GM12878 (cell line): ENCODE results near the gene TET3. TPM values are rescaled to one million over a fixed set of nuclear protein-coding genes. Genes with fewer than 3 reads are reported as not detected.

Experiments used
- ATAC-seq: fragments of 200-7000 bp; cut with Tn5 transposase; 3 replicates; pipeline ENCODE4 v1.9.1; 2020; ENCODE audit warnings: mild to moderate bottlenecking, moderate library complexity
- BruUV-seq: library from RNA; stranded (reverse); fragments of 400-500 nt; replicated peaks from 2 replicates; lab custom pipeline; 2021; lab: Mats Ljungman, UMichigan
- CTCF ChIA-PET: fragments of 300-600 bp; sonication (Branson Sonifier 250); formaldehyde crosslinking; extraction: SDS; loops from one replicate; lab custom pipeline; 2021; ENCODE audit warnings: inconsistent platforms; lab: Yijun Ruan, JAX
- POLR2A ChIA-PET: fragments of 350-600 bp; formaldehyde crosslinking; extraction: SDS; loops from one replicate; lab custom pipeline; 2021; ENCODE audit warnings: inconsistent platforms; lab: Charles Lee
- RAD21 ChIA-PET: fragments of 300-600 bp; sonication (Branson Sonifier 250); formaldehyde crosslinking; loops from one replicate; lab custom pipeline; 2023; ENCODE audit warnings: antibody characterized with exemption; ENCODE audit not compliant: unreplicated experiment; lab: Charles Lee
- SMC1A ChIA-PET: fragments of 300-600 bp; sonication (Branson Sonifier 250); formaldehyde crosslinking; loops from one replicate; lab custom pipeline; 2023; ENCODE audit not compliant: unreplicated experiment, uncharacterized antibody; lab: Charles Lee
- DNase-seq: peaks from one replicate; pipeline ENCODE4 v3.0.0-alpha.2; 2011; ENCODE audit warnings: low read depth, low spot score
- FAIRE-seq: peaks from 3 replicates; lab custom pipeline; 2011; peaks lifted over from hg19 to GRCh38; lab: Jason Lieb, UNC
- H2AFZ ChIP-seq: 2 replicates; pipeline ENCODE4 v1.6.0; 2011; ENCODE audit warnings: low read depth, low read length, control low read depth; ENCODE audit not compliant: control insufficient read depth
- H3K27ac ChIP-seq: 2 replicates; pipeline ENCODE4 v1.5.1; 2011; ENCODE audit warnings: control low read depth; ENCODE audit not compliant: control insufficient read depth, insufficient read depth
- H3K27me3 ChIP-seq, 2 experiments: replicated peaks in 1 of 2; 2 replicates each; pipeline versions ENCODE4 v1.6.0 to v1.6.1; 2011; ENCODE audit warnings: low read length in 1 of 2; ENCODE audit not compliant: control insufficient read depth in 2 of 2, insufficient read depth in 2 of 2
- H3K36me3 ChIP-seq, 2 experiments: 2 replicates each; pipeline ENCODE4 v1.5.1; 2011; ENCODE audit warnings: low read length in 1 of 2; ENCODE audit not compliant: control insufficient read depth in 2 of 2, insufficient read depth in 2 of 2
- H3K4me1 ChIP-seq: 2 replicates; pipeline ENCODE4 v1.6.1; 2011; ENCODE audit warnings: mild to moderate bottlenecking, low read length, moderate library complexity, mixed read lengths; ENCODE audit not compliant: control insufficient read depth, insufficient read depth
- H3K4me2 ChIP-seq: 2 replicates; pipeline ENCODE4 v1.6.0; 2011; ENCODE audit warnings: control low read depth; ENCODE audit not compliant: control insufficient read depth, insufficient read depth
- H3K4me3 ChIP-seq: fragments of 200-600 bp; sonication (generic); 2 replicates; pipeline ENCODE4 v1.5.1; 2016
- H3K79me2 ChIP-seq: 2 replicates; pipeline ENCODE4 v1.6.0; 2011; ENCODE audit warnings: low read length; ENCODE audit not compliant: control insufficient read depth, insufficient read depth
- H3K9ac ChIP-seq: 2 replicates; pipeline ENCODE4 v1.8.0; 2011; ENCODE audit warnings: low read length, control low read depth, mixed read lengths; ENCODE audit not compliant: control insufficient read depth, insufficient read depth
- H3K9me3 ChIP-seq: replicated peaks from 3 replicates; pipeline ENCODE4 v1.5.1; 2011; ENCODE audit warnings: mild to moderate bottlenecking, low read length; ENCODE audit not compliant: control insufficient read depth, insufficient read depth
- H4K20me1 ChIP-seq: 2 replicates; pipeline ENCODE4 v1.6.0; 2011; ENCODE audit not compliant: control insufficient read depth, insufficient read depth
- BACH1 ChIP-seq: fragments of 450-650 bp; IDR thresholded peaks from 2 replicates; pipeline ENCODE4 v1.6.1; 2017; ENCODE audit warnings: mild to moderate bottlenecking, borderline replicate concordance
- CUX1 ChIP-seq: IDR thresholded peaks from 2 replicates; pipeline ENCODE4 v1.6.1; 2012; ENCODE audit warnings: improper control_type of control experiment, low read depth, low read length; ENCODE audit not compliant: insufficient replicate concordance
- FOXK2 ChIP-seq: fragments of 450-650 bp; IDR thresholded peaks from 2 replicates; pipeline ENCODE4 v1.6.1; 2017; ENCODE audit warnings: mild to moderate bottlenecking, moderate library complexity
- GATAD2B ChIP-seq: fragments of 450-650 bp; conservative IDR thresholded peaks from 2 replicates; pipeline ENCODE4 v1.6.1; 2017; ENCODE audit warnings: low read depth, mild to moderate bottlenecking, moderate library complexity
- IKZF1 ChIP-seq: fragments of 450-650 bp; conservative IDR thresholded peaks from 2 replicates; pipeline ENCODE4 v1.6.1; 2017; ENCODE audit warnings: antibody characterized with exemption, mild to moderate bottlenecking
- IRF4 ChIP-seq: IDR thresholded peaks from 2 replicates; pipeline ENCODE4 v1.6.1; 2011; ENCODE audit warnings: low read depth, low read length
- NBN ChIP-seq: fragments of 450-650 bp; IDR thresholded peaks from 2 replicates; pipeline ENCODE4 v1.6.1; 2016
- NRF1 ChIP-seq: conservative IDR thresholded peaks from 2 replicates; pipeline ENCODE4 v1.6.1; 2011; ENCODE audit warnings: mild to moderate bottlenecking, low read depth, low read length, improper control_type of control experiment
- PKNOX1 ChIP-seq: fragments of 450-650 bp; IDR thresholded peaks from 2 replicates; pipeline ENCODE4 v1.6.1; 2016; ENCODE audit warnings: mild to moderate bottlenecking
- POU2F2 ChIP-seq: IDR thresholded peaks from 3 replicates; pipeline ENCODE4 v1.6.1; 2011; ENCODE audit warnings: low read depth, mild to moderate bottlenecking, low read length, borderline replicate concordance
- RELA ChIP-seq: fragments of 450-650 bp; IDR thresholded peaks from 2 replicates; pipeline ENCODE4 v1.8.0; 2014; ENCODE audit warnings: borderline replicate concordance; ENCODE audit not compliant: partially characterized antibody
- SMAD5 ChIP-seq: IDR thresholded peaks from 2 replicates; pipeline ENCODE4 v1.6.1; 2016; ENCODE audit warnings: antibody characterized with exemption, low read depth
- WGBS: methylation state at CpG from one replicate; pipeline ENCODE4 v1.1.6; 2016; ENCODE audit warnings: low lambda C conversion rate; ENCODE audit not compliant: insufficient replicate concordance, insufficient coverage; ENCODE audit errors: missing lambda C conversion rate; 5-methylcytosine and 5-hydroxymethylcytosine counted together
- in situ Hi-C: fragments of 300-500 bp; cut with MboI; formaldehyde crosslinking; loops from 9 replicates; pipeline ENCODE4 v1.14.3; 2018; ENCODE audit warnings: mixed read lengths
- intact Hi-C: fragments of 100-400 bp; cut with micrococcal nuclease; formaldehyde crosslinking; loops from one replicate; pipeline ENCODE4 v1.14.2; 2022; ENCODE audit not compliant: unreplicated experiment
- polyA plus RNA-seq, 11 experiments: library from polyadenylated mRNA; depleted of rRNA in 4 of 11; unstranded in 6 of 11; stranded (reverse) in 5 of 11; fragments of >200 nt; fragmentation: Nextera tagmentation in 4 of 11; fragmentation: Illumina TruSeq in 1 of 11; extraction: Ambion mirVana in 4 of 11; extraction: Trizol in 1 of 11; gene quantifications; 1 replicate in 1 of 11; 2 replicates in 10 of 11; pipeline versions ENCODE4 v1.2.1 to v1.2.3, GENCODE V29; 2011 to 2016; ENCODE audit warnings: inconsistent platforms in 2 of 11, missing spikeins in 2 of 11, low read depth in 1 of 11
- total RNA-seq, 4 experiments: library from RNA; depleted of rRNA in 3 of 4; stranded (reverse); fragments of >200 nt in 3 of 4; fragmentation: Illumina TruSeq in 1 of 4; extraction: Trizol in 1 of 4; gene quantifications; 2 replicates each; pipeline versions ENCODE4 v1.2.1 to v1.2.3, GENCODE V29; 2013 to 2021
- TF ChIP-seq, protein P1 (sequence below): fragments of 150-350 bp; IDR thresholded peaks from 2 replicates; pipeline ENCODE4 v1.6.1; 2014; ENCODE audit warnings: mild to moderate bottlenecking, low read depth, low read length

The TET3 gene
- total and polyA plus RNA-seq, 10 of the 15 experiments (the other 5 are each of a cell fraction or from before 2014, with no cell fraction given), result 0.77 to 25.9 (median 8.5) TPM

GRCh38 chr2:73984922-73985307 lies 205 bp downstream of the TET3 start (continued):
- no peak for TF ChIP-seq CUX1

GRCh38 chr2:73985308-73986084 lies 786 bp downstream of the TET3 start:
- ATAC-seq, result peak; percentile 16
- H3K79me2 ChIP-seq, result peaks cover 86% of the 10 kb centered on the region
- no peaks in the 10 kb centered on the region for H3K9me3 ChIP-seq
- no peak overlapping the region; the same call in 1 of the 2 replicates for H2AFZ ChIP-seq
- POLR2A ChIA-PET, result interaction anchor here (0.7 to 4.4 kb wide), 11 partner anchors 15 to 157 kb away, joined by 3 to 34 read pairs (median 3); partner anchors contain the start of genes DGUOK and STAMBP
- SMC1A ChIA-PET, result interaction anchor here (0.6 to 5.6 kb wide), 6 partner anchors 15 to 158 kb away, joined by 3 to 46 read pairs (median 20); partner anchors contain the start of gene STAMBP
- BruUV-seq, result no TSS peak
- peaks cover 12% of the 10 kb centered on the region for H3K4me1 ChIP-seq
- H3K27me3 ChIP-seq, result no peaks in the 10 kb centered on the region
- intact Hi-C loops, result loop anchor here (2.0 to 10.0 kb wide), 2 partner anchors 47 to 161 kb away; partner anchors contain the start of gene STAMBP
- H3K27ac ChIP-seq, result peak overlapping the region; percentile 89
- DNase-seq, result no peak
- peaks cover 0 to 18% of the 10 kb centered on the region in 2 experiments; a peak in 3 of 4 replicates for H3K36me3 ChIP-seq
- peaks cover 12% of the 10 kb centered on the region; the same call in 1 of the 2 replicates for H4K20me1 ChIP-seq
- in situ Hi-C loops, result no loop called here
- under 1% methylated on average over 20 of the region's 66 CpGs for WGBS
- CTCF ChIA-PET, result interaction anchor here (2.2 to 5.3 kb wide), 6 partner anchors 56 to 163 kb away, joined by 6 to 78 read pairs (median 35); partner anchors contain the start of gene STAMBP
- RAD21 ChIA-PET, result interaction anchor here (1.4 to 5.6 kb wide), 10 partner anchors 8 to 161 kb away, joined by 3 to 96 read pairs (median 20); partner anchors contain the start of genes DGUOK and STAMBP
- H3K4me3 ChIP-seq, result peak overlapping the region; percentile 96
- H3K9ac ChIP-seq, result peak overlapping the region; percentile 71
- peak; percentile 35 for FAIRE-seq
- peak overlapping the region; percentile 96 for H3K4me2 ChIP-seq
- TF ChIP-seq NRF1 (no peak), GATAD2B (peak; percentile 93), IKZF1 (peak; percentile 94), SMAD5 (no peak), POU2F2 (no peak; the same call in 2 of the 3 replicates), PKNOX1 (no peak), IRF4 (no peak), RELA (peak; percentile 71), BACH1 (0 out of 2 replicates have a peak, but pooled peaks have one; percentile 50), FOXK2 (no peak), NBN (peak; percentile 76)
- TF ChIP-seq, protein P1, sequence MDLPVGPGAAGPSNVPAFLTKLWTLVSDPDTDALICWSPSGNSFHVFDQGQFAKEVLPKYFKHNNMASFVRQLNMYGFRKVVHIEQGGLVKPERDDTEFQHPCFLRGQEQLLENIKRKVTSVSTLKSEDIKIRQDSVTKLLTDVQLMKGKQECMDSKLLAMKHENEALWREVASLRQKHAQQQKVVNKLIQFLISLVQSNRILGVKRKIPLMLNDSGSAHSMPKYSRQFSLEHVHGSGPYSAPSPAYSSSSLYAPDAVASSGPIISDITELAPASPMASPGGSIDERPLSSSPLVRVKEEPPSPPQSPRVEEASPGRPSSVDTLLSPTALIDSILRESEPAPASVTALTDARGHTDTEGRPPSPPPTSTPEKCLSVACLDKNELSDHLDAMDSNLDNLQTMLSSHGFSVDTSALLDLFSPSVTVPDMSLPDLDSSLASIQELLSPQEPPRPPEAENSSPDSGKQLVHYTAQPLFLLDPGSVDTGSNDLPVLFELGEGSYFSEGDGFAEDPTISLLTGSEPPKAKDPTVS, result no peak
